GM10847 (cell line): Measurements from ENCODE around the gene PUM1.

ENCODE experiments used
- POLR2A ChIP-seq: IDR thresholded peaks from 2 replicates; pipeline ENCODE4 v1.6.1; 2011; ENCODE audit not compliant: insufficient read length; ENCODE audit errors: extremely low read depth

The PUM1 gene

DNA sequence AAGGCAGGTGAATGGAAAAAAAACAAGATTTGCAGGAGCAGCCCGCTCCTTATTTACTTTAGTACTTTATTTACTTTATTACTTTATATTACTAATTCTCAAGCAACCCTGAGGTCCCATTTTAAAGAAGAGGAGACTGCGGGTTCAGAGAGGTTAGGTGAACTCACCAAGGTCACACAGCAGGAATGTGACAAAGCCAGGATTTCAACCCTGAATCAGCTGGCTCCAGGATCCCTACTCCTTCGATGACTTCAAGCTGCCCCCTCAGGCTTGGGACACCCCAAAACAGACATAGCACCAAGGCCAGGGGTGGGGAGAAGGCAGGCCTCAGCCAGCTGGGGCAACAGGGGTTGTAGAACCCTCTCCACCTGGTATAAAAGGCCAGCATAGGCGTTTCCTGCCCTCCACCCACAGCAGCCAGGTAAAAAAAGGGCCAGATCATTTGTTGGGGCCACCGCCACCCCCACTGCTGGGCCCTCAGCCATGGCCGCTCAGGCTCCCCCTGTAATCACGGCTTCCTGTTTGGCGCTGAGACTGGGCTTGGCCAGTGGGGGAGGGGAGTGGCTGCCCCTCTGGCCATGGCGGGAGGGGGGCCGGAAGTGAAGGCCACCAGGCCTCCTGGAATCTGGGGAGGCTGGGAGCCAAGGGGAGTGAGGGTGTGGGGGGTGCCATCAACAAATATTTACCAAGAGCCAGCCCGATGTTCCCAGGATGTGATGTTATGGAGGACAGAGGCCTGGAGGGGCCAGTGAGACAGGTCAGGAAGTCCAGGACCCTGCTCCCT is 163.5 kb downstream of the PUM1 start:
- no peak for TF ChIP-seq POLR2A

DNA sequence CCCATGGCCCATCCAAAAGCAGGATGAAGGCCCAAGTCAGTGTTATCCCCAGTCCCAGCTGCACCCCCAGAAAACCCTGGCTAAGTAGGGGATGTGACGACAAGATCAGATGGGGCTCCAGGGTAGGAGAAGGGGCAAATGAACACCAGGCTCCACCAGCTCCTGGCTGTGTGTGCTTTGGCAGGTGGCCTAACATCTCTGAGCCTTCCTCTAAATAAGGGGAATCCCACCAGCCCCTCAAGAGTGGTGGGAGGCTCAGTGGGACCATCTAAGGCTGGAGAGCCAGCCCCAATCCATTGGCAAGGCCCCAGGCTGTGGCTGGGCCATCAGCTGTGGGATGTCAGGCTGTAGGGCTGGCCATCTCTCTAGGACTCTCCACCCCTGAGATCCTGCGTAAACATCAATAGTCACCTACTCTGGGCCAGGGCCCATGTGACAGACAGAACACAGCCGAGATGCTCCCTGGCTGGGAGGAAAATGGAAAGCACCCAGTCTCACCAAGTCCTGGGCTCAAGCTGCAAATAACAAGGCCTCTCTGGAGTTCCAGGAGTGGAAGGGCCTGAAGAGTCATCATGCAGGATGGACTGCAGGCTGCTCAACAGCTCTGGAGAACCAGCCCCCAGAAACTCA is 164.5 kb downstream of the PUM1 start:
- TF ChIP-seq POLR2A: no peak

DNA sequence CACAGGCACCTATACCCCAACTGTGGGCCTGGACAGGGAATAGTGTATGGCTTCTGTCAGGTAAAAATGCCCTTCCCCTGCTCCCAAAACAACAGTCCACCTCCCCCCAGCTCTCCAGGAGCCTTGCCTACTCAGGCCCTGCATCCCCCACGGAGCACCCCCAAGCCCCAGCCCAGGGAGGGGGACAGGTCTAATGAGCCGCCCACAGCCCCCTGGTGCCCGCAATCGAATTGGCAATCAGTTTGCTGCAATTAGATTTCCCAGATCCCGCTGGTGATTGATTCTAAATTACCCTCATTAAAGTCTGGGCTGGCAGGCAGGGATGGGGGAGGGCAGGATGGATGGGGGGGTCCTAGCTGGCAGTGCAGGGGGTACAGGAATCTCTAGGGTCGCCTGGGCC is 165.0 kb downstream of the PUM1 start:
- no peak for TF ChIP-seq POLR2A

DNA sequence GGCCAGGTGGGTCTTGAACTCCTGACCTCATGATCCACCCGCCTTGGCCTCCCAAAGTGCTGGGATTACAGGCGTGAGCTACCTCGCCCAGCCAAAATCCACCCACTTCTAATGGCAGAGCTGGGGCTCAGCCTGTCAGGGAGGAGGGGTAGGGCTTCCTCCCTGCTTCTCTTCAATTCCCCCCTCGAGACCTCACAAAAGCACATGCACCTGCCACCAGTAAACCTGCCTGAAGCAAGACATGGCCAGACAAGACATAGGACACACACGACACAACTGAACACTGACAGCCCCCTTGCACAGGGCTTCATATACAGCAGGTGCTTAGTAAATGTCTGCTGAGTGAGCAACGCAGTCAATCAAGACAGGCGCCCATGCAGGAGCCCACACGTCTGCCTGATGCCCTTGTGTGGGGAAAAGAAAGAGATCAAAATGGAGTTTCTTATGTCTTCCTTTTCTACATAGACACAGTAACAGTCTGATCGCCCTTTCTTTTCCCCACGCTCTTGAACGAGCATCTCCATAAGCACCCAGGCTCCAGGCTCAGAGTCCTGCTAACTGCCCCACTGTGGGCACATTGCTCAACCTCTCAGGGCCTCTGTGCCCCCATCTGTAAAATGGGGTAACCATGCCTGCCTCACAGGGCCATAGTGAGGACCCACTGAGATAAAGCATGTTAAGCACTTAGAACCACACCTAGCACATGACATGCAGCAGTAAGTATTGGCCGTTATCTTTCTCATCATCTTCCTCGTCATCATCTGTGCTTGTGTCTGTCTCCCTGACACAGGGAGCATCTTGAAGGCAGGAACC is 165.7 kb downstream of the PUM1 start:
- no peak for TF ChIP-seq POLR2A

DNA sequence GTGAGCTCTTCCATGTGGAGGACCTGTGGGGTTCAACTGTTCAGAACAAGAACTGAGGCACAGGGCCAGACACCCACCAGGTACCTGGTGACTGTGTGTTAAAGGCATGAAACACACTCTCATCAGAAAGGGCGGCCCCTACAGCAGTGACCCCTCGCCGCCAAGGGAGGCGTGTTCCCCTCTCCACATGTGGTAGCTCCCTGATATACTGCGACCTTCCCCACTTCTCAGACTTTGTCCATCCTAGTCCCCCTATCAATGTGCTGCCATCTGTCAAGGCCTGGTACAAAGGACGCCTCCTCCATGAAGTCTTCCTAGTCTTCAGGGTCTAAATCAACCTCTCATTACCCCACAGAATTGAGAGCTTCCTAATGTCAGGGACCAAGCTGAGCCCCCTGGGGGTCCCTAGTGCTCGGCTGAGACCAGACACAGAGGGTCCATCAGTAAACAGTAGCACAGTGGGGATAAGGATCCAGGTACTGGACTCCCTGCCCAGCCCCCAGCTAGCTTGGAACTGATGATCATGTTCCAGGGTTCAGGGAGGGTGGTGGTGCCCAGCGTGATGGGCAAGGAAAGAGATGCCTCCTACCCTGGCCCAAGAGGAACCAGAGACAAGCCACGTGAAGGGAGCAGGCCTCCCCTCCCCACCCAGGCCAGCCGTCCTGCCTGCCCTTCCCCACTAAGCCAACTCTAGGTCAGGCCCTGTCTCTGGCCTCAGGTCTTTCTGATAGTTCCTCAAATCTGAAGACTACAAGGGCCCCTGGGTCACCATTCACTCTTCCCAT is 167.3 kb downstream of the PUM1 start:
- no peak for TF ChIP-seq POLR2A

DNA sequence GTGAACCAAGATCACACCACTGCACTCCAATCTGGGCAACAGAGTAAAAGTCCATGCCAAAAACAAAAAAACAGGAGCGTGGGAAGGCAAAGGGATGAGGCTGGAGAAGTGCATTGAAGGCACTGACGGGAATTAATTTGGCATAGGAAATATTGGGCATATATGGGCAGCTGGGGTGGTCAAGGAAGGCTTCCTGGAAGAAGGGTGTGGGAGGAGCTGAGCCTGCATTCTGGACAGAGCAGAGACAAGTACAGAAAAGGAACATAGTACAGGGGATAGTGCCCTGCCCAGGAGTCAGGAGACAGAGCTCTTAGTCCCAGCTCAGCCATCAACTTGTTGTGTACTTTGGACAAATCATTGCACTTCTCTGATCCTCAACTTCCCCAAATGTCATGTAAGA is 168.6 kb downstream of the PUM1 start:
- no peak for TF ChIP-seq POLR2A

DNA sequence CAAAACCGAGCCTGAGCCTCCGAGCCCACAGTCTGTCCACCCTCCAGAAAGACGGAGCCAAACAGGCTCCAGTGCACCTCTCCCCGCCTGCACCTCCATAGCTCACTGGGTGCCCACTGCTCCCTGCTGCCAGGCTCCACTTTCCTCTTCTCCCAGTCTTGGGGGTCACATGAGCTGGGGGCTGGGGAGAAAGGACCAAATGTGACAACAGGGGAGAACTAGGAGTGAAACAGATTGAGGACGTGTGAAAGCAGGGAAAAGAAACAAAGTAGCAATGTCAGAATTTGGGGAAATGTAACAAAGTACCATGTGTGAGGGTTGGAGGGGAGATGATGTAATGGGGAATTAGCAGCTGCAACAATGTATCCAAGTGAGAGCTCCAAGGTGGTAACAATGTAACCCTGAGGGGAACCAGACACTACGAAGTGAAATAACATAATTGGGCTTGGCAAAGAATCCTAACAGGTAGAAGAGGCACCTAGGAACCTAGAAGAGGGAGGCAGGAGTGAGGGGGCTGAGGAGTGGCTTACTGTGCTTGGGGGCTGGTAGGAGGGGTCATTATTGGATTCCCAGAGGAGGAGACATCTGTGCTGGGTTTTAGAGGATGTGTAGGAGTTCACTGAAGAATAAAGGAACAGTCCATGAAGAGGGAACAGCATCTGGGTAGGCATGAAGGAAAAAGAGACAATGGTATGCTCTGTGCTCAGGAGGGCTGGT is 169.4 kb downstream of the PUM1 start:
- no peak for TF ChIP-seq POLR2A

DNA sequence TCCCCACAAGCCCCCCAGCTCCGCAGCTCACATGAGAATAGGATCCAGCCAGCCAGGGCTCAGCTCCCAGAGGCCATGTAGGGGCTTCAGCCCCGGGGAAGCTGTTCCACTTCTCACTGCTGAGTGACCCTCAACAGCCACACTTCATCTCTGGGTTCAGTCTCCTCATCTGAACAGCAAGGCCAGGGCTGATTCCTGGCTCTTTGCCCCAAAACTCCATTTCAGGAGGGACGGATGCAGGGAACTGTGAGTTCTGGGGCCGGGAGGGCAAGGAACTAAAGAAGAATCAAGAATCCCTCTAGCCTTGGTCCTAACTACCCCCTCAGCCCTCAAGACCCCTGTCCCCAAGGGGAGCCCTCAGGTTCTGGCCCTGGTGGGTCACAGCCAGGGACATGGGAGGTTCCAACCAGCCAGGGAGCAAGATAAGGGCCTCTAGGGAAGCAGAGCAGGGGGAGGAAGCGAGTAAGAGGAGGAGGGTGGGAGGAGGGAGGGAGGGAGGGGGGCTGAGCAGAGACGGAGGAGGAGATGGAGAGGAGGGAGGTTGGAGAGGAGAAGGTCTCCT is 170.1 kb downstream of the PUM1 start:
- TF ChIP-seq POLR2A: no peak

DNA sequence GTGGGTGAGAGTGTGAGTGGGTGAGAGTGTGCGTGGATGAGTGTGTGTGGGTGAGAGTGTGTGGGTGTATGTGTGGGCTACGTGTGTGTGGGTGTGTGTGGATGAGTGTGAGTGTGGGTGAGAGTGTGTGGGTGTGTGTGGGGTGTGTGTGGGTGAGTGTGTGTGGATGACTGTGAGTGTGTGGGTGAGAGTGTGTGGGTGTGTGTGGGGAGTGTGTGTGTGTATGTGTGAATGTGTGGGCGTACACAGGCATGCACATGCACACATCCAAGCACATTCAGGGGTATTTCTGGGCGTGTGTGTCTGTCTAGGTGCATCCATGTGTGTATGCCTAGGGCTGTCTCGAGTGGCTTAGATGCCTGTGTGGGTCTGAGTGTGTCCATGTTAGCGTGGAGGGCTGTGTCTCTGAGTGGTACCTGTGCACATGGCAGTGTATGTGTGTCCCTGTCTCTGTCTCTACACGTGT is 171.0 kb downstream of the PUM1 start:
- no peak for TF ChIP-seq POLR2A

DNA sequence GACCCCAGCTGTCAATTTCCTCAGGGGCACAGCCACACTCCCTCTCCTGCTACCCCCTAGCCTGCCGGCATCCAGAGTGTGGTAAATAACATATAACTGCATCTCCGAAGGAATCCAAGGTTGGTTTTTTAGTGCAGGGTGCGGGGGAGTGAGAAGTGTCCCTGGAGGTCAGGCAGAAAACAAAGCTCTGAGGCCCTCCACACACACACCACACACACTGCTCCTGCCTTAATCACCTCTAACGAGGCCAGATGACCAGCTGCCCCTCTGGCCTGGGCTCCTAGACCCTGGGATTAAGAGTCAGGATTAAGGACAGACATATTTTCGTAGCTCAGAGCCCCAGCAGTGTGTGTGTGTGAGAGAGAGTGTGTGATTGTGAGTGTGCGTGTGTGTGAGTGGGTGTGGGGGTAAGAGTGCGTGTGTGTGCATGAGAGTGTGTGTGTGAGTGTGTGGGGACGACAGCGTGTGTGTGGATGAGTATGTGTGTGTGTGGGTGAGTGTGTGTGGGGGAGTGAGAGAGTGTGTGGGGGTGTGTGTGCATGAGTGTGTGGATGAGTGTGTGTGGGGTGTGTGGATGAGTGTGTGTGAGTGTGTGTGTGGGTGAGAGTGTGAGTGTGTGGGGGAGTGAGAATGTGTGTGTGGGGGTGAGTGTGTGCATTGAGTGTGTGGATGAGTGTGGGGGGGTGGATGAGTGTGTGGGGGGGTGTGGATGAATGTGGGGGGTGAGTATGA is 171.6 kb downstream of the PUM1 start:
- no peak for TF ChIP-seq POLR2A

DNA sequence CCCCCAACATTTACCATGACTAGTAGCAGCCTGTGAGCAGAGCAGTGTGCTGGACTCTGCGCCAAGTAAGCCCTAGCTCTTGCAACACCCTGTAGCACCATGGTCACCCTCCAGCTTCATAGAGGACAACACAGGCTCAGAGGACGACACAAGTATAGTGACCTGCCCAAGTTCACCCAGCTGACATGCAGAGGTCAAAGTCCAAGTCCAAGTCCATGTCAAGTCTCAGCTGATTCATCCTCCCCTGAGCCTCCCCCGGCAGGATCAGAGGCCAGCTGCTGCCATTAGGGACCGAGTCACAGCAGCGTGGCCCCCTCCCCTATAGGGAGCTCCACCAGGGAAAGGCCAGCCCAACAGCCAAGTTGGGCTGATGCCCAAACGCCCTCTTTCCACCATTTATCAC is 172.8 kb downstream of the PUM1 start:
- no peak for TF ChIP-seq POLR2A

DNA sequence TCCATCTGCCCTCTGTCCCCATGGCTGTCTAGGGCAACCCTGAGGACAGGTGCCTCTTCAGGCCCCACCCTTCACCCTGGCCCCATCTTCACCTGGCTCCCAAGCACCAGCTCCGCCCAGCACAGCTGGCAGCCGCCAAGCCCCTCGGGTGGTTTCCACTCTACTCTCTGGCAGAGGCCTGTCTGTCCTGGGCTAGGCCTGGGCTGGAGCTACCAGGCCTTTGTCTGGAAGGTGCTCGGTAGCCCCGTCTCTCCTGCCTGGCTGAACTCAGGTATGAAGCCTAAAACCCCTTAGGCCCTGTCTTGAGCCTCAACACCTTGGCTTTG is 174.3 kb downstream of the PUM1 start:
- TF ChIP-seq POLR2A: no peak

DNA sequence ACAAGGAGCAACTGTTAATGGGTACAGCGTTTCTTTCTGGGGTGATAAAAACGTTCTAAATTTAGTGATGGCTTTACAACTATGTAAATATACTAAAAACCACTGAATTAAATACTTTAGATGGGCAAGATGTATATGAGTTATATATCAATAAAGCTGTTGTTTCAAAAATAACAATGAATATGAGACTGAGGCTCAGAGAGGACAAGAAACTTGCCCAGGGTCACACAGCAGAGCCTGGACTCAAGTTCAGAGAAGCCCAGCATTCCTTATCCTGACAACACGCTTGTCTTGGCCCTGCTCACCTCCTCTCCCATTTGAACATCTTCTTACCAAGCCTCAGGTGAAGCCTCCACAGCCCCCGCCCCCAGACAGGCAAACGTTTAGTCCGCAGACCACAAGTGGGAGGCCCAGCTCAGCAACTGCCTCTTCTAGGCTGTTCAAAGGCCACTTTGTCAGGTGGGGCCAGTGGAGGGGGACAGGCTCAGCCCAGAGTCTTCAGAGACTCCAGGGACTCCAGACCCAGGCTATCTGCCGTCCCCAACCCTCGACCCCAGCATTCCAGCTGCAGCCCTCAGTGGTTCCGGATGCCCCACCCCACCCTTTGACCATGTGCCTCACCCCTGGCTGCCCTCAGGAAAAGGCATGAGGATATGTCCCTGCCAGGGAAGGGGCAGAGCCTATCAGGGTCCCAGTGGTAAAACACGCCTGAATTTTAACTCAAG is 174.9 kb downstream of the PUM1 start:
- TF ChIP-seq POLR2A: no peak

DNA sequence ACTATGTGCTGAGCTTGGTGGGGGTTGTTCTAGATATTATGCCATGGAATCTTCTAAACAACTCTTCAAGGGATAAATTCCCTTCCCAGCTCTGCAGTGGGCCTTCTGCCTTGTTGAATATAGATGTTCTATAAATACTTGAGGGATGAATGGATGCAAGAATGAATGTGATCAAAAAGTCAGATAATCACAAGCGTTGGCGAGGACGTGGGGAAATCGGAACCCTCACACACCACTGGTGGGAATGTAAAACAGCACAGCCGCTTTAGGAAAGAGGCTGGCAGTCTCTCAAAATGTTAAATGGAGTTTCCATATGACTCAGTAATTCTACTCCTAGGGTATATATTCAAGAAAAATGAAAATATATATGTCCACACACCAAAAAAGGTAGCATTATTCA is 176.0 kb downstream of the PUM1 start:
- TF ChIP-seq POLR2A: no peak

DNA sequence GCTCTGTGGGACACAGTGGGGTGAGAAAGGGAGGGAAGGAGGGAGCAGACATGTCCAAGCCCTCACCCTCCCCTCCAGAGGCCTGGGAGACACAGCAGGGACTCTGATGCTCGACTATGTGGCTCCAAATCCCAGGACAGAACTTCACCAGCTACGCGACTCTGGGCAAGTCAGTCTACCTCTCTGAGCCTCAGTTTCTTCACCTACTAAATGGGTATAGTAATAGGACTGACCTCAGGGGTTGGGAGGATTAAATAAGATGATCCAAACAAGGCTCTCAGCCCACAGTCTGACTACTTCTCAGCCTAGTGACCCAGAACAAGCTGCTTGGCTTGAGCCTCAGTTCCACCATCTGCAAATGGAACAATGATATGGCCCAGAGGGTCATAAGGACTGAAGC is 176.5 kb downstream of the PUM1 start:
- TF ChIP-seq POLR2A: no peak
